ENCODE measurements around the gene CTRL. TPM values are rescaled to one million over a fixed set of nuclear protein-coding genes. Genes with fewer than 3 reads are reported as not detected.

CTRL gene
- total and polyA plus RNA-seq, 2 donors, result 0.91 TPM; not detected in 1

GRCh38 chr16:67930678-67931211 lies 917 bp downstream of the CTRL start:
- no peak overlapping the region for H3K27ac ChIP-seq (ENCODE audit: low read depth)
- WGBS, result 90% methylated on average over 17 of the region's 17 CpGs
- no peaks in the 10 kb centered on the region for H3K36me3 ChIP-seq (ENCODE audit: insufficient read depth)
- no peak overlapping the region for H3K4me3 ChIP-seq (ENCODE audit: low read depth, low read length)
- no peaks in the 10 kb centered on the region for H3K4me1 ChIP-seq (ENCODE audit: insufficient read depth)
- no peak for DNase-seq (ENCODE audit: extremely low spot score)

- DNase-seq (ENCODE audit: extremely low spot score), result no peak
- no peaks in the 10 kb centered on the region for H3K36me3 ChIP-seq (ENCODE audit: insufficient read depth)
- 93% methylated on average over 14 of the region's 14 CpGs for WGBS
These were observed 1.5 kb downstream of the CTRL start for GRCh38 chr16:67930191-67930590.

GRCh38 chr16:67928561-67929364 lies 2.9 kb downstream of the CTRL start:
- no peaks in the 10 kb centered on the region for H3K36me3 ChIP-seq (ENCODE audit: insufficient read depth)
- 51% methylated on average over 16 of the region's 16 CpGs for WGBS
- H3K4me3 ChIP-seq (ENCODE audit: low read depth, low read length), result no peak overlapping the region
- no peak for DNase-seq (ENCODE audit: extremely low spot score)
- no peak overlapping the region for H3K27ac ChIP-seq (ENCODE audit: low read depth)
- no peaks in the 10 kb centered on the region for H3K4me1 ChIP-seq (ENCODE audit: insufficient read depth)

More at GRCh38 chr16:67930191-67930590, 1.5 kb downstream of the CTRL start:
- H3K4me1 ChIP-seq (ENCODE audit: insufficient read depth), result no peaks in the 10 kb centered on the region
- no peak overlapping the region for H3K4me3 ChIP-seq (ENCODE audit: low read depth, low read length)
- no peak overlapping the region for H3K27ac ChIP-seq (ENCODE audit: low read depth)

GRCh38 chr16:67928147-67928546 lies 3.5 kb downstream of the CTRL start:
- Histone ChIP-seq H3K36me3 (ENCODE audit: insufficient read depth) (no peaks in the 10 kb centered on the region), H3K27ac (ENCODE audit: low read depth) (no peak overlapping the region), H3K4me1 (ENCODE audit: insufficient read depth) (no peaks in the 10 kb centered on the region), H3K4me3 (ENCODE audit: low read depth, low read length) (no peak overlapping the region)
- no peak for DNase-seq (ENCODE audit: extremely low spot score)
- 91% methylated on average over 7 of the region's 7 CpGs for whole genome bisulfite sequencing

- no peaks in the 10 kb centered on the region for H3K4me1 ChIP-seq (ENCODE audit: insufficient read depth)
- no peak overlapping the region for H3K4me3 ChIP-seq (ENCODE audit: low read depth, low read length)
- no peak for DNase-seq (ENCODE audit: extremely low spot score)
- 92% methylated on average over 22 of the region's 22 CpGs for WGBS
- no peak overlapping the region for H3K27ac ChIP-seq (ENCODE audit: low read depth)
- no peaks in the 10 kb centered on the region for H3K36me3 ChIP-seq (ENCODE audit: insufficient read depth)
These were observed 4.3 kb downstream of the CTRL start for GRCh38 chr16:67927131-67927941.

GRCh38 chr16:67926181-67926750 lies 5.4 kb downstream of the CTRL start:
- no peak for DNase-seq (ENCODE audit: extremely low spot score)
- Histone ChIP-seq H3K4me3 (ENCODE audit: low read depth, low read length) (no peak overlapping the region), H3K36me3 (ENCODE audit: insufficient read depth) (no peaks in the 10 kb centered on the region), H3K4me1 (ENCODE audit: insufficient read depth) (no peaks in the 10 kb centered on the region), H3K27ac (ENCODE audit: low read depth) (no peak overlapping the region)
- whole genome bisulfite sequencing, result 64% methylated on average over 13 of the region's 13 CpGs

GRCh38 chr16:67924140-67924906 lies 7.3 kb downstream of the CTRL start:
- Histone ChIP-seq H3K36me3 (ENCODE audit: insufficient read depth) (no peaks in the 10 kb centered on the region), H3K27ac (ENCODE audit: low read depth) (no peak overlapping the region), H3K4me3 (ENCODE audit: low read depth, low read length) (no peak overlapping the region), H3K4me1 (ENCODE audit: insufficient read depth) (no peaks in the 10 kb centered on the region)
- no peak for DNase-seq (ENCODE audit: extremely low spot score)
- WGBS, result 95% methylated on average over 10 of the region's 10 CpGs

- Histone ChIP-seq H3K4me1 (ENCODE audit: insufficient read depth) (no peaks in the 10 kb centered on the region), H3K36me3 (ENCODE audit: insufficient read depth) (no peaks in the 10 kb centered on the region), H3K27ac (ENCODE audit: low read depth) (no peak overlapping the region), H3K4me3 (ENCODE audit: low read depth, low read length) (no peak overlapping the region)
- 72% methylated on average over 10 of the region's 10 CpGs for WGBS
- DNase-seq (ENCODE audit: extremely low spot score), result no peak
These were observed 8.1 kb downstream of the CTRL start for GRCh38 chr16:67923414-67924116.

- no peak for DNase-seq (ENCODE audit: extremely low spot score)
- Histone ChIP-seq H3K36me3 (ENCODE audit: insufficient read depth) (no peaks in the 10 kb centered on the region), H3K4me1 (ENCODE audit: insufficient read depth) (no peaks in the 10 kb centered on the region), H3K4me3 (ENCODE audit: low read depth, low read length) (no peak overlapping the region), H3K27ac (ENCODE audit: low read depth) (no peak overlapping the region)
- whole genome bisulfite sequencing, result 78% methylated on average over 8 of the region's 8 CpGs
These were observed 8.9 kb downstream of the CTRL start for GRCh38 chr16:67922740-67923139.

GRCh38 chr16:67922221-67922620 lies 9.4 kb downstream of the CTRL start:
- 71% methylated on average over 5 of the region's 5 CpGs for WGBS
- H3K4me3 ChIP-seq (ENCODE audit: low read depth, low read length), result no peak overlapping the region
- no peaks in the 10 kb centered on the region for H3K4me1 ChIP-seq (ENCODE audit: insufficient read depth)
- no peak for DNase-seq (ENCODE audit: extremely low spot score)
- H3K36me3 ChIP-seq (ENCODE audit: insufficient read depth), result no peaks in the 10 kb centered on the region
- H3K27ac ChIP-seq (ENCODE audit: low read depth), result no peak overlapping the region

- no peak overlapping the region for H3K27ac ChIP-seq (ENCODE audit: low read depth)
- H3K36me3 ChIP-seq (ENCODE audit: insufficient read depth), result no peaks in the 10 kb centered on the region
- DNase-seq (ENCODE audit: extremely low spot score), result no peak
- WGBS, result 66% methylated on average over 6 of the region's 6 CpGs
- no peak overlapping the region for H3K4me3 ChIP-seq (ENCODE audit: low read depth, low read length)
- no peaks in the 10 kb centered on the region for H3K4me1 ChIP-seq (ENCODE audit: insufficient read depth)
These were observed 11.9 kb downstream of the CTRL start for GRCh38 chr16:67919622-67920221.

- H3K27ac ChIP-seq (ENCODE audit: low read depth), result no peak overlapping the region
- no peaks in the 10 kb centered on the region for H3K36me3 ChIP-seq (ENCODE audit: insufficient read depth)
- 88% methylated on average over 4 of the region's 4 CpGs for WGBS
- H3K4me1 ChIP-seq (ENCODE audit: insufficient read depth), result no peaks in the 10 kb centered on the region
- no peak for DNase-seq (ENCODE audit: extremely low spot score)
- H3K4me3 ChIP-seq (ENCODE audit: low read depth, low read length), result no peak overlapping the region
These were observed 13.8 kb downstream of the CTRL start for GRCh38 chr16:67917852-67918236.

Data from urinary bladder (tissue), 4 donors.